ENCODE results near the gene SGMS1.
"Not testable (repeated sequence)": the region's sequence is repeated elsewhere in the genome, so short reads cannot be mapped to it uniquely, and the experiment has no call there.

SGMS1 gene

GRCh38 chr10:50503156-50503555, 120.6 kb downstream of the SGMS1 start:
- DNase-seq: not testable (repeated sequence)

GRCh38 chr10:50501924-50502452, 121.8 kb downstream of the SGMS1 start:
- DNase-seq: peak; percentile 84

- DNase-seq: no peak
Observed at GRCh38 chr10:50501478-50501877, 122.3 kb downstream of the SGMS1 start.

- DNase-seq: no peak
Observed at GRCh38 chr10:50498465-50498864, 125.3 kb downstream of the SGMS1 start.

- DNase-seq: peak; percentile 21
Observed at GRCh38 chr10:50497758-50498157, 126.0 kb downstream of the SGMS1 start.

GRCh38 chr10:50496228-50496627, 127.5 kb downstream of the SGMS1 start:
- no peak for DNase-seq

- no peak for DNase-seq
Observed at GRCh38 chr10:50490241-50490640, 133.5 kb downstream of the SGMS1 start.

GRCh38 chr10:50484550-50484949, 139.2 kb downstream of the SGMS1 start:
- not testable (repeated sequence) for DNase-seq

- DNase-seq: no peak
Observed at GRCh38 chr10:50480054-50481007, 143.4 kb downstream of the SGMS1 start.

- no peak for DNase-seq
Observed at GRCh38 chr10:50477287-50478203, 146.2 kb downstream of the SGMS1 start.

- DNase-seq: no peak
Observed at GRCh38 chr10:50473756-50474155, 150.0 kb downstream of the SGMS1 start.

- DNase-seq: no peak
Observed at GRCh38 chr10:50472914-50473313, 150.8 kb downstream of the SGMS1 start.

GRCh38 chr10:50471583-50471975, 152.2 kb downstream of the SGMS1 start:
- DNase-seq: no peak

GRCh38 chr10:50470798-50471582, 152.8 kb downstream of the SGMS1 start:
- DNase-seq: no peak

- no peak for DNase-seq
Observed at GRCh38 chr10:50470345-50470744, 153.4 kb downstream of the SGMS1 start.

GRCh38 chr10:50469778-50470193, 154.0 kb downstream of the SGMS1 start:
- no peak for DNase-seq

GRCh38 chr10:50469288-50469687, 154.5 kb downstream of the SGMS1 start:
- no peak for DNase-seq

GRCh38 chr10:50467209-50467608, 156.5 kb downstream of the SGMS1 start:
- no peak for DNase-seq

- DNase-seq: peak; percentile 5
Observed at GRCh38 chr10:50464004-50464409, 159.7 kb downstream of the SGMS1 start.

- DNase-seq: no peak
Observed at GRCh38 chr10:50461834-50462233, 161.9 kb downstream of the SGMS1 start.

GRCh38 chr10:50461123-50461522, 162.6 kb downstream of the SGMS1 start:
- DNase-seq: no peak

- DNase-seq: no peak
Observed at GRCh38 chr10:50456719-50457118, 167.0 kb downstream of the SGMS1 start.

Data from RPMI8226 (cell line).